ENCODE measurements around the gene SLC11A2.

DNA sequence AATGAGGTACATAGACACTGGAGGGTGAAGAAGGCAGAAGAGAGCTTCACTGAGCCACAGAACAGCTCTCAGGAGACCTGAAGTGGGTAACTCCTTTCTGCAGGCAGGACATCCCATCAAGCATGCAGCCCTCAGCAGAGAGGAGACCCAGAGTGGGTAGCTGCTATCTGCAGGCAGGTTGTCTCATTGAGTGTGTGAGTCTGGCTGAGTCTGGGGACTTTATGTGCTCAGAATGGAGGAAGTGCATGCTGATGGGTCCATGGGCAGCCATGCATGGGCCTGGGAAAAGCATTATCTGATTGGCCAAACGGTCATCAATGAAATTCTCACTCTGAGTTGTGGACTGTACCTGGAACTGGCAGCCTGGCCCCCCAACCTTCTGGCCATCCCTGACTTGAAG is 88.5 kb downstream of the SLC11A2 start:
- TF ChIP-seq, protein P1, sequence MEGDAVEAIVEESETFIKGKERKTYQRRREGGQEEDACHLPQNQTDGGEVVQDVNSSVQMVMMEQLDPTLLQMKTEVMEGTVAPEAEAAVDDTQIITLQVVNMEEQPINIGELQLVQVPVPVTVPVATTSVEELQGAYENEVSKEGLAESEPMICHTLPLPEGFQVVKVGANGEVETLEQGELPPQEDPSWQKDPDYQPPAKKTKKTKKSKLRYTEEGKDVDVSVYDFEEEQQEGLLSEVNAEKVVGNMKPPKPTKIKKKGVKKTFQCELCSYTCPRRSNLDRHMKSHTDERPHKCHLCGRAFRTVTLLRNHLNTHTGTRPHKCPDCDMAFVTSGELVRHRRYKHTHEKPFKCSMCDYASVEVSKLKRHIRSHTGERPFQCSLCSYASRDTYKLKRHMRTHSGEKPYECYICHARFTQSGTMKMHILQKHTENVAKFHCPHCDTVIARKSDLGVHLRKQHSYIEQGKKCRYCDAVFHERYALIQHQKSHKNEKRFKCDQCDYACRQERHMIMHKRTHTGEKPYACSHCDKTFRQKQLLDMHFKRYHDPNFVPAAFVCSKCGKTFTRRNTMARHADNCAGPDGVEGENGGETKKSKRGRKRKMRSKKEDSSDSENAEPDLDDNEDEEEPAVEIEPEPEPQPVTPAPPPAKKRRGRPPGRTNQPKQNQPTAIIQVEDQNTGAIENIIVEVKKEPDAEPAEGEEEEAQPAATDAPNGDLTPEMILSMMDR (IDR thresholded peaks at IDR 0.05): no peak
- TF ChIP-seq POLR2AphosphoS5 (IDR thresholded peaks at IDR 0.05): no peak
